Ovary (tissue), 3 donors: Measurements from ENCODE around the gene EML6.

Source experiments
- POLR2A ChIP-seq: fragments of 450-650 bp; IDR thresholded peaks from one replicate; pipeline ENCODE4 v1.6.1; 2017; ENCODE audit warnings: antibody characterized with exemption, mild to moderate bottlenecking, moderate library complexity
- TF ChIP-seq, protein P1 (sequence below), 3 donors: fragments of 450-650 bp in 2 of 3; fragments of 200-600 bp in 1 of 3; IDR thresholded peaks; one replicate each; pipeline versions ENCODE4 v1.5.1 to v1.8.0; 2016 to 2022; ENCODE audit warnings: antibody characterized with exemption in 3 of 3, mild to moderate bottlenecking in 1 of 3
- donor health status: DM: no; HTN: no; CAD: no.

DNA sequence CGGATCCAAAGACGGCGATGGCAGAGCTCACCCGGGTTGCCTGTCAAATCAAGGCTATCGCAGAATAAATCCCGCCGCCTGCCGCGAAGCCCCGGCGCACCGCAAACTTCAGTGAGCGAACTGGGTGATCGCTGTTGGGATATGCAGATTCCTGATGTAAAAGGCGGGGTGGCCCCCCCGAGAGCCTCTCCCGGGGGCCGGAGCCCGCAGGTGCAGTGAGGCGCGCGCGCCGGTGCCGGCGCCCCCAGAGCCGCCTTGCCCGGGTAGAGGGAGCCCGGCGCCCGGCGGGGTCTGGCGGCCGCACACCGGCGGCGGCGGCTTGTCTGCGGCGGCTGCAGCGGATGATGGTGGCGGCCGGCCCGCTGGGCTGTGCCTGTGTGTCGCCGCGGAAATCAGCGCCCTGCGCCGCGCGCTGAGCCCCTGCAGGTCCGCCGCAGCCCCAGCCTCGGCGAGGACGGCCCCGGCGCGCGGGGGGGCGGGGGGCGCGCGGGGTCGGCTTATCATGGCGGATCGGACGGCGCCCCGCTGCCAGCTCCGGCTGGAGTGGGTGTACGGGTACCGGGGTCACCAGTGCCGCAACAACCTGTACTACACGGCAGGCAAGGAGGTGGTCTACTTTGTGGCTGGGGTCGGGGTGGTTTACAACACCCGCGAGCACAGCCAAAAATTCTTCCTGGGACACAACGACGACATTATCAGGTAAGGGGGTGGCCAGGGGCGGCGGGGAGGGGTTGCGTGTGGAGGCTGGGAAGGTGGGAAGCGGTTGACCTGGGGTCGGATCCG, 1.3 kb downstream of the EML6 start:
- TF ChIP-seq, protein P1, sequence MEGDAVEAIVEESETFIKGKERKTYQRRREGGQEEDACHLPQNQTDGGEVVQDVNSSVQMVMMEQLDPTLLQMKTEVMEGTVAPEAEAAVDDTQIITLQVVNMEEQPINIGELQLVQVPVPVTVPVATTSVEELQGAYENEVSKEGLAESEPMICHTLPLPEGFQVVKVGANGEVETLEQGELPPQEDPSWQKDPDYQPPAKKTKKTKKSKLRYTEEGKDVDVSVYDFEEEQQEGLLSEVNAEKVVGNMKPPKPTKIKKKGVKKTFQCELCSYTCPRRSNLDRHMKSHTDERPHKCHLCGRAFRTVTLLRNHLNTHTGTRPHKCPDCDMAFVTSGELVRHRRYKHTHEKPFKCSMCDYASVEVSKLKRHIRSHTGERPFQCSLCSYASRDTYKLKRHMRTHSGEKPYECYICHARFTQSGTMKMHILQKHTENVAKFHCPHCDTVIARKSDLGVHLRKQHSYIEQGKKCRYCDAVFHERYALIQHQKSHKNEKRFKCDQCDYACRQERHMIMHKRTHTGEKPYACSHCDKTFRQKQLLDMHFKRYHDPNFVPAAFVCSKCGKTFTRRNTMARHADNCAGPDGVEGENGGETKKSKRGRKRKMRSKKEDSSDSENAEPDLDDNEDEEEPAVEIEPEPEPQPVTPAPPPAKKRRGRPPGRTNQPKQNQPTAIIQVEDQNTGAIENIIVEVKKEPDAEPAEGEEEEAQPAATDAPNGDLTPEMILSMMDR (IDR thresholded peaks at IDR 0.05): no peak
- TF ChIP-seq POLR2A: no peak
